Astrocyte (in vitro differentiated cells and primary cell): Measurements from ENCODE around the gene CCNK. TPM values are rescaled to one million over a fixed set of nuclear protein-coding genes. Genes with fewer than 3 reads are reported as not detected.
A peak's percentile ranks its signal among the peaks of the same experiment; 100 is the strongest.

Source experiments
- DNase-seq: peaks from one replicate; pipeline ENCODE4 v3.0.0-alpha.2; 2010; ENCODE audit warnings: low read depth
- FAIRE-seq: peaks from 2 replicates; lab custom pipeline; 2011; peaks lifted over from hg19 to GRCh38; lab: Jason Lieb, UNC
- H2AFZ ChIP-seq: 2 replicates; pipeline ENCODE4 v1.6.0; 2012; ENCODE audit warnings: low read depth, low read length, inconsistent platforms
- H3K27ac ChIP-seq: 2 replicates; pipeline ENCODE4 v1.5.1; 2011; ENCODE audit warnings: low read depth, low read length, inconsistent platforms
- H3K27me3 ChIP-seq: 2 replicates; pipeline ENCODE4 v1.6.0; 2011; ENCODE audit warnings: low read length, inconsistent platforms; ENCODE audit not compliant: insufficient read depth
- H3K36me3 ChIP-seq: 2 replicates; pipeline ENCODE4 v1.5.1; 2011; ENCODE audit warnings: low read length, inconsistent platforms; ENCODE audit not compliant: insufficient read depth
- H3K4me1 ChIP-seq: 2 replicates; pipeline ENCODE4 v1.5.1; 2011; ENCODE audit warnings: low read length, inconsistent platforms; ENCODE audit not compliant: insufficient read depth
- H3K4me2 ChIP-seq: 2 replicates; pipeline ENCODE4 v1.6.0; 2012; ENCODE audit warnings: low read length, inconsistent platforms
- H3K4me3 ChIP-seq: 2 replicates; pipeline ENCODE4 v1.5.1; 2011; ENCODE audit warnings: low read depth, mild to moderate bottlenecking, low read length, inconsistent platforms; ENCODE audit not compliant: insufficient read depth
- H3K79me2 ChIP-seq: 2 replicates; pipeline ENCODE4 v1.6.0; 2012; ENCODE audit warnings: mild to moderate bottlenecking, low read length, inconsistent platforms; ENCODE audit not compliant: insufficient read depth
- H3K9ac ChIP-seq: 2 replicates; pipeline ENCODE4 v1.6.0; 2012; ENCODE audit warnings: mild to moderate bottlenecking, low read length, inconsistent platforms
- H3K9me3 ChIP-seq: 2 replicates; pipeline ENCODE4 v1.5.1; 2012; ENCODE audit warnings: low read depth, mild to moderate bottlenecking, low read length, inconsistent platforms; ENCODE audit not compliant: insufficient read depth
- H4K20me1 ChIP-seq: 2 replicates; pipeline ENCODE4 v1.6.0; 2012; ENCODE audit warnings: low read length, inconsistent platforms; ENCODE audit not compliant: insufficient read depth
- H3K27ac Mint-ChIP-seq: one replicate; pipeline ENCODE4 v1.8.0; 2021; ENCODE audit warnings: mild to moderate bottlenecking, mixed read lengths; ENCODE audit not compliant: unreplicated experiment
- H3K27me3 Mint-ChIP-seq: one replicate; pipeline ENCODE4 v1.8.0; 2021; ENCODE audit warnings: low read depth, mixed read lengths; ENCODE audit not compliant: unreplicated experiment
- H3K36me3 Mint-ChIP-seq: one replicate; pipeline ENCODE4 v1.8.0; 2021; ENCODE audit warnings: low read depth, mixed read lengths; ENCODE audit not compliant: unreplicated experiment
- H3K4me1 Mint-ChIP-seq: one replicate; pipeline ENCODE4 v1.8.0; 2021; ENCODE audit warnings: low read depth, mixed read lengths; ENCODE audit not compliant: unreplicated experiment
- H3K4me3 Mint-ChIP-seq: one replicate; pipeline ENCODE4 v1.8.0; 2021; ENCODE audit warnings: mild to moderate bottlenecking, moderate library complexity, mixed read lengths; ENCODE audit not compliant: unreplicated experiment
- H3K9me3 Mint-ChIP-seq: one replicate; pipeline ENCODE4 v1.8.0; 2021; ENCODE audit warnings: mild to moderate bottlenecking, mixed read lengths; ENCODE audit not compliant: unreplicated experiment
- EZH2 ChIP-seq: IDR thresholded peaks from 2 replicates; pipeline ENCODE4 v1.6.1; 2012; ENCODE audit warnings: mild to moderate bottlenecking, low read length, inconsistent platforms; ENCODE audit not compliant: insufficient read depth
- total RNA-seq: library from RNA; stranded (reverse); gene quantifications from 2 replicates; pipeline ENCODE4 v1.2.1, GENCODE V29; 2021
- TF ChIP-seq, protein P1 (sequence below): IDR thresholded peaks from 2 replicates; pipeline ENCODE4 v1.5.1; 2011; ENCODE audit warnings: low read depth, mild to moderate bottlenecking, inconsistent platforms, low read length, moderate library complexity; ENCODE audit not compliant: insufficient read depth

Gene CCNK
- total RNA-seq, 1 donor from 2014 or later, result 121 TPM

- Histone ChIP-seq H2AFZ (no peak overlapping the region), H3K9ac (no peak overlapping the region), H3K79me2 (peaks cover 3% of the 10 kb centered on the region), H3K4me3 (no peak overlapping the region), H3K36me3 (peaks cover 3% of the 10 kb centered on the region), H4K20me1 (peaks cover 34% of the 10 kb centered on the region), H3K9me3 (no peaks in the 10 kb centered on the region), H3K4me2 (no peak overlapping the region), H3K27ac (no peak overlapping the region), H3K27me3 (no peaks in the 10 kb centered on the region), H3K4me1 (no peaks in the 10 kb centered on the region)
- Mint-ChIP-seq H3K4me1 (peaks cover 22% of the 10 kb centered on the region), H3K36me3 (peaks cover 31% of the 10 kb centered on the region), H3K9me3 (no peaks in the 10 kb centered on the region), H3K27me3 (no peaks in the 10 kb centered on the region), H3K27ac (no peak overlapping the region), H3K4me3 (no peak overlapping the region)
- FAIRE-seq (no peak), DNase-seq (no peak)
- TF ChIP-seq, protein P1, sequence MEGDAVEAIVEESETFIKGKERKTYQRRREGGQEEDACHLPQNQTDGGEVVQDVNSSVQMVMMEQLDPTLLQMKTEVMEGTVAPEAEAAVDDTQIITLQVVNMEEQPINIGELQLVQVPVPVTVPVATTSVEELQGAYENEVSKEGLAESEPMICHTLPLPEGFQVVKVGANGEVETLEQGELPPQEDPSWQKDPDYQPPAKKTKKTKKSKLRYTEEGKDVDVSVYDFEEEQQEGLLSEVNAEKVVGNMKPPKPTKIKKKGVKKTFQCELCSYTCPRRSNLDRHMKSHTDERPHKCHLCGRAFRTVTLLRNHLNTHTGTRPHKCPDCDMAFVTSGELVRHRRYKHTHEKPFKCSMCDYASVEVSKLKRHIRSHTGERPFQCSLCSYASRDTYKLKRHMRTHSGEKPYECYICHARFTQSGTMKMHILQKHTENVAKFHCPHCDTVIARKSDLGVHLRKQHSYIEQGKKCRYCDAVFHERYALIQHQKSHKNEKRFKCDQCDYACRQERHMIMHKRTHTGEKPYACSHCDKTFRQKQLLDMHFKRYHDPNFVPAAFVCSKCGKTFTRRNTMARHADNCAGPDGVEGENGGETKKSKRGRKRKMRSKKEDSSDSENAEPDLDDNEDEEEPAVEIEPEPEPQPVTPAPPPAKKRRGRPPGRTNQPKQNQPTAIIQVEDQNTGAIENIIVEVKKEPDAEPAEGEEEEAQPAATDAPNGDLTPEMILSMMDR, result no peak
- TF ChIP-seq EZH2, result no peak
Observed at GRCh38 chr14:99435327-99435726, 45.9 kb upstream of the CCNK start.

- DNase-seq (peak; percentile 48), FAIRE-seq (no peak)
- no peak overlapping the region for H3K4me2 ChIP-seq
- H4K20me1 ChIP-seq, result peaks cover 30% of the 10 kb centered on the region
- H3K36me3 Mint-ChIP-seq, result peaks cover 32% of the 10 kb centered on the region
- no peak overlapping the region for H3K4me3 ChIP-seq
- H3K4me3 Mint-ChIP-seq, result no peak overlapping the region
- no peak overlapping the region for H3K27ac ChIP-seq
- H3K27ac Mint-ChIP-seq, result peak overlapping the region; percentile 3
- H3K9me3 ChIP-seq, result no peaks in the 10 kb centered on the region
- peaks cover 22% of the 10 kb centered on the region for H3K4me1 Mint-ChIP-seq
- no peaks in the 10 kb centered on the region for H3K27me3 Mint-ChIP-seq
- TF ChIP-seq, protein P1, result no peak
- TF ChIP-seq EZH2, result no peak
- no peak overlapping the region for H2AFZ ChIP-seq
- no peaks in the 10 kb centered on the region for H3K27me3 ChIP-seq
- H3K9me3 Mint-ChIP-seq, result no peaks in the 10 kb centered on the region
- H3K79me2 ChIP-seq, result peaks cover 3% of the 10 kb centered on the region
- H3K9ac ChIP-seq, result no peak overlapping the region
- H3K36me3 ChIP-seq, result peaks cover 3% of the 10 kb centered on the region
- H3K4me1 ChIP-seq, result no peaks in the 10 kb centered on the region
Observed at GRCh38 chr14:99436247-99437180, 44.7 kb upstream of the CCNK start.

DNA sequence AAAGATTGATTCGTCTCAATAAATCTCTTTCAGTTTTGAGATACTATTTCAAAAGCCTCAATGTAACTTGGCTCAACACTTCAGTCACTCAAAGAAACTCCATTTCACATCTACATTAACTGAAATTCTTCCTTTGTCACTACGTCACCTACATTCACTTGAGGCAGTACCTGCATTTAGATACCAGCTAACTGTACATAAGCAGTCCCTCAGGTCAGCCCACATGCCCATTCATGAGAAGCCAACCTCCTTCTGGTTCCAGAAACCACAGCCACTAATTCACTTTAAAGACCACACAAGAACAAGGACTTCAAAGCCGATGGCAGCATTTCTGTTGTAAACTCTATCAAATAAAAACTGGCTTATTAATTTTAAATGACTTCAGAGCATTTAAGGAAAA is 43.5 kb upstream of the CCNK start:
- Histone ChIP-seq H4K20me1 (peaks cover 28% of the 10 kb centered on the region), H3K9ac (no peak overlapping the region), H3K4me1 (no peaks in the 10 kb centered on the region), H2AFZ (no peak overlapping the region), H3K9me3 (no peaks in the 10 kb centered on the region), H3K4me3 (no peak overlapping the region), H3K4me2 (no peak overlapping the region), H3K27ac (no peak overlapping the region), H3K79me2 (peaks cover 3% of the 10 kb centered on the region), H3K27me3 (no peaks in the 10 kb centered on the region), H3K36me3 (peaks cover 3% of the 10 kb centered on the region)
- DNase-seq, result no peak
- Mint-ChIP-seq H3K27ac (peak overlapping the region; percentile 68), H3K4me3 (no peak overlapping the region), H3K36me3 (peaks cover 33% of the 10 kb centered on the region), H3K4me1 (peaks cover 16% of the 10 kb centered on the region), H3K27me3 (no peaks in the 10 kb centered on the region), H3K9me3 (no peaks in the 10 kb centered on the region)
- TF ChIP-seq, protein P1, result no peak
- no peak for TF ChIP-seq EZH2
- no peak for FAIRE-seq
